ENCODE results near the gene FFAR2. TPM values are rescaled to one million over a fixed set of nuclear protein-coding genes. Genes with fewer than 3 reads are reported as not detected.
"Not testable (repeated sequence)": the region's sequence is repeated elsewhere in the genome, so short reads cannot be mapped to it uniquely, and the experiment has no call there.

FFAR2 gene
- total and polyA plus RNA-seq, 2 donors from 2014 or later, result 0.22 TPM; not detected in 1

- Histone ChIP-seq H3K9ac (ENCODE audit: low read length in 3 of 3) (no peak overlapping the region), H3K4me1 (ENCODE audit: control insufficient read depth in 2 of 3, insufficient read depth in 2 of 3, low read depth in 1 of 3, low read length in 3 of 3) (no peaks in the 10 kb centered on the region), H3K36me3 (ENCODE audit: control insufficient read depth in 2 of 3, insufficient read depth in 3 of 3, low read length in 3 of 3) (no peaks in the 10 kb centered on the region), H3K9me3 (ENCODE audit: control insufficient read depth in 2 of 3, insufficient read depth in 1 of 3, low read length in 3 of 3) (no peaks in the 10 kb centered on the region), H3K4me3 (ENCODE audit: low read length in 3 of 3) (no peak overlapping the region), H3K27me3 (ENCODE audit: control insufficient read depth, insufficient read depth, low read length) (no peaks in the 10 kb centered on the region), H3K27ac (ENCODE audit: low read depth in 2 of 2, low read length in 2 of 2) (no peak overlapping the region)
- intact Hi-C loops (cut with DNase I), result no loop called here
- DNase-seq (no peak), FAIRE-seq (no peak)
- no peak for TF ChIP-seq CTCF (IDR thresholded peaks at IDR 0.05; ENCODE audit: borderline replicate concordance, extremely low read depth, insufficient read depth)
Observed at GRCh38 chr19:35419805-35420204, 28.3 kb upstream of the FFAR2 start.

- intact Hi-C loops (cut with DNase I), result no loop called here
- FAIRE-seq (no peak), DNase-seq (no peak)
- Histone ChIP-seq H3K4me3 (ENCODE audit: low read length in 3 of 3) (no peak overlapping the region), H3K4me1 (ENCODE audit: control insufficient read depth in 2 of 3, insufficient read depth in 2 of 3, low read depth in 1 of 3, low read length in 3 of 3) (no peaks in the 10 kb centered on the region), H3K27me3 (ENCODE audit: control insufficient read depth, insufficient read depth, low read length) (no peaks in the 10 kb centered on the region), H3K9ac (ENCODE audit: low read length in 3 of 3) (no peak overlapping the region), H3K36me3 (ENCODE audit: control insufficient read depth in 2 of 3, insufficient read depth in 3 of 3, low read length in 3 of 3) (no peaks in the 10 kb centered on the region), H3K9me3 (ENCODE audit: control insufficient read depth in 2 of 3, insufficient read depth in 1 of 3, low read length in 3 of 3) (no peaks in the 10 kb centered on the region), H3K27ac (ENCODE audit: low read depth in 2 of 2, low read length in 2 of 2) (no peak overlapping the region)
- TF ChIP-seq CTCF (IDR thresholded peaks at IDR 0.05; ENCODE audit: borderline replicate concordance, extremely low read depth, insufficient read depth), result no peak
Observed at GRCh38 chr19:35421362-35421761, 26.7 kb upstream of the FFAR2 start.

GRCh38 chr19:35423406-35423805 lies 24.7 kb upstream of the FFAR2 start:
- H3K4me1 ChIP-seq (ENCODE audit: control insufficient read depth in 2 of 3, insufficient read depth in 2 of 3, low read depth in 1 of 3, low read length in 3 of 3); H3K9ac ChIP-seq (ENCODE audit: low read length in 3 of 3); H3K36me3 ChIP-seq (ENCODE audit: control insufficient read depth in 2 of 3, insufficient read depth in 3 of 3, low read length in 3 of 3); H3K27ac ChIP-seq (ENCODE audit: low read depth in 2 of 2, low read length in 2 of 2); intact Hi-C loops (cut with DNase I); H3K27me3 ChIP-seq (ENCODE audit: control insufficient read depth, insufficient read depth, low read length); DNase-seq; H3K4me3 ChIP-seq (ENCODE audit: low read length in 3 of 3); FAIRE-seq; H3K9me3 ChIP-seq (ENCODE audit: control insufficient read depth in 2 of 3, insufficient read depth in 1 of 3, low read length in 3 of 3): not testable (repeated sequence)

- intact Hi-C loops (cut with DNase I), result no loop called here
- Histone ChIP-seq H3K36me3 (ENCODE audit: control insufficient read depth in 2 of 3, insufficient read depth in 3 of 3, low read length in 3 of 3) (no peaks in the 10 kb centered on the region), H3K27ac (ENCODE audit: low read depth in 2 of 2, low read length in 2 of 2) (no peak overlapping the region), H3K4me1 (ENCODE audit: control insufficient read depth in 2 of 3, insufficient read depth in 2 of 3, low read depth in 1 of 3, low read length in 3 of 3) (no peaks in the 10 kb centered on the region), H3K27me3 (ENCODE audit: control insufficient read depth, insufficient read depth, low read length) (no peaks in the 10 kb centered on the region), H3K9ac (ENCODE audit: low read length in 3 of 3) (no peak overlapping the region), H3K4me3 (ENCODE audit: low read length in 3 of 3) (no peak overlapping the region), H3K9me3 (ENCODE audit: control insufficient read depth in 2 of 3, insufficient read depth in 1 of 3, low read length in 3 of 3) (no peaks in the 10 kb centered on the region)
- no peak for TF ChIP-seq CTCF (IDR thresholded peaks at IDR 0.05; ENCODE audit: borderline replicate concordance, extremely low read depth, insufficient read depth)
- FAIRE-seq (no peak), DNase-seq (no peak)
Observed at GRCh38 chr19:35425682-35426081, 22.4 kb upstream of the FFAR2 start.
